ENCODE data around the gene WAC.
"Not testable (repeated sequence)": the region's sequence is repeated elsewhere in the genome, so short reads cannot be mapped to it uniquely, and the experiment has no call there.

Gene WAC

DNA sequence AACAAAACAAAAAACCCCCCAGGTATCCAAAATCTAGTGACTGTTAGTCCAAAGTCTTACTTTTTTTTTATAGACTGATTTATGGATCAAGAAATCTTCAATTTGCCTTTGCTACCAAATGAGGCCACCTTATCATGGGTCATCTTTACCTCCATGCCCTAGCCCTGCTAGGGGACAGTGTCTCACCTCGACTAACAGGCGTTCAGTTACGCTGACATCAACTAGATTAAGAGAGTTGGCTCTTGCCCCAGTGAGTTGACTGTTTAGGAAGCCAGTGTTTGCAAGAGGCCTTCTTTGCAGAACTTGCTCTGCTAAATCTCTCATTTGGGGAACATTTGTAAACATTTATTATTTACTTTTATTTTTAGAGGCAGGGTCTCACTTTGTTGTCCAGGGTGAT is 36.9 kb upstream of the WAC start:
- H3K4me3 ChIP-seq (ENCODE audit: low read depth, low read length): no peak overlapping the region

DNA sequence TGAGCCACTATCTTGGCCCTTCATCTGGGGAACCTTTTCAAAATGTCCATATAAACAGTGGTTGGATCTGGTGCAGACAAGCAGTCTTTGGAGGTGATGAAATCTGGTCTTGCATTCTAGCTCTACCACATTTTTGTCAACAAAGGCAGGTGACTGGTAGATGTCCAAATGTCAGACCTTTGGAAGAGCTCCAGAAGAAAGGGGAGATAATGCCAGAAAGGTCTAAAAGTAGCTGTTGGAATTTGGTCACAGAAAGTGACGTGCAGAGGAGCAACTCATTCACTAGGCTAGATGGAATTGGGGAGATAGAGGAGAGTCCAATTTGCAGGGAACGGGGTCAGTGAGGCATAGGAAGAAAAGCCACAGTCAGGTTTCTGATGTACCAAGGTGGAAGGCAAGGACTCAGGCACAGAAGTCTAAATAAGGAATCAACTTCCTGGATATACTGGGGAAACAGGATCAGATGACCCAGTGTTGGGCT is 36.4 kb upstream of the WAC start:
- TF ChIP-seq CTCF (IDR thresholded peaks at IDR 0.05; ENCODE audit: borderline replicate concordance, insufficient read depth, low read depth, low read length): no peak
- H3K4me3 ChIP-seq (ENCODE audit: low read depth, low read length): no peak overlapping the region

More for the DNA sequence above, 36.9 kb upstream of the WAC start:
- TF ChIP-seq CTCF (IDR thresholded peaks at IDR 0.05; ENCODE audit: borderline replicate concordance, insufficient read depth, low read depth, low read length): no peak

DNA sequence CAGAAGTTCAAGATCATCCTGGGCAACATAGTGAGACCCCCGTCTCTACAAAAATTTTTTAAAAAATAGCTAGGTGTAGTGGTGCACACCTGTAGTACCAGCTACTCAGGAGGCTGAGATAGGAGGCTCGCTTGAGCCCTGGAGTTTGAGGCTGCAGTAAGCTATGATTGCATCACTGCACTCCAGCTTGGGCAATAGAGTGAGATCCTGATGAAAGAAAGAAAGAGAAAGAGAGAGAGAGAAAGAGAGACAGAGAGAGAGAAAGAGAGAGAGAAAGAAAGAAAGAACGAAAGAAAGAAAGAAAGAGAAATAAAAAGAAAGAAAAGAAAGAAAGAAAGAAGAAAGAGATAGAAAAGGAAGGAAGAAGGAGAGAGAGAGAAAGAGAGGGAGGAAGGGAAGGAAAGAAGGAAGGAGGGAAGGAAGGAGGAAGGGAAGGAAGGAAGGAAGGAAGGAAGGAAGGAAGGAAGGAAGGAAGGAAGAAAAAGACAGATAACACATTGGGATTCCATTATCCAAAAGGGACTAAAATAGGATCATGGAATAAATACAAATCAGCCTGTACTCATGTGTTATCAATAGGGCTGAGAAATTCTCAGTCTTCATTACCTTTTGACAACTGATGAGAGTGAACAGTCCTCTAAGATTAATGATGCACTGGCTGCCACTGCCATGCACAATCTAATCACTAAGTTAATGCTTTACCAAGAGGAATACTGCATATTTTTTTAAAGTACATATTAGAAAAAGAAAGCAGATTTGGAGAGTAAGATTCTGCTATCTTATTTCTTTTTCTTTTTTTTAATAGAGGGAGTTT is 35.4 kb upstream of the WAC start:
- no peak overlapping the region for H3K4me3 ChIP-seq (ENCODE audit: low read depth, low read length)
- TF ChIP-seq CTCF (IDR thresholded peaks at IDR 0.05; ENCODE audit: borderline replicate concordance, insufficient read depth, low read depth, low read length): no peak

- H3K4me3 ChIP-seq (ENCODE audit: low read depth, low read length): not testable (repeated sequence)
Observed at GRCh38 chr10:28500203-28500602, 32.7 kb upstream of the WAC start.

- TF ChIP-seq CTCF (IDR thresholded peaks at IDR 0.05; ENCODE audit: borderline replicate concordance, insufficient read depth, low read depth, low read length): no peak
Observed at GRCh38 chr10:28503114-28503513, 29.8 kb upstream of the WAC start.

DNA sequence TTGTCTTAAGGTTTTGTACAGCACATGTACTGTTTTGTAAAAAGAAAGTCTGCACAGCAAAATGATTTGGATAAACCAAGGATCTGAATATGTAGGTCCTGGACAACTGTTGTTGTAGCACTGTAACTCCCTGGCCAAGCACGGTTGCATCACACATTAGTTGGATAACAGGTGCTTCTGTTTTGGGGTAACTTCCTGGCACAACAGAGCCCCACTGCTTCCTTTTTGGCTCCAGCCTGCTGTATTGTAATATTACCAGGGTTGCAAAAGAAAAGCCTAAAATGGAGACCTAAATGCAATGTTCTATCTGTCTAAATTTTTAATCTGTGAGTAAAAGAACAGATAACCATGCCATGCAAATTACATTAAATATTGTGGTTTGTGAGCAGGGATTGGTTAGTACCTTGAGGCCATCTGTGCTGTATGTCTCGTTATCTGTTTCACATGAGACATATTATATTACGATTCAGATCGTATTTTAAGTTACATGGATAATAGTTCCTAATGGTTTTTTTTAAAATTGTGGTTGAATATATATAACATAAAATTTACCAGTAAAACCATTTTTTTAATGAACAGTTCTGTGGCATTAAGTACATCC is 27.5 kb upstream of the WAC start:
- no peak for TF ChIP-seq CTCF (IDR thresholded peaks at IDR 0.05; ENCODE audit: borderline replicate concordance, insufficient read depth, low read depth, low read length)
- H3K4me3 ChIP-seq (ENCODE audit: low read depth, low read length): no peak overlapping the region

More at GRCh38 chr10:28503114-28503513, 29.8 kb upstream of the WAC start:
- no peak overlapping the region for H3K4me3 ChIP-seq (ENCODE audit: low read depth, low read length)

- TF ChIP-seq CTCF (IDR thresholded peaks at IDR 0.05; ENCODE audit: borderline replicate concordance, insufficient read depth, low read depth, low read length): no peak
- H3K4me3 ChIP-seq (ENCODE audit: low read depth, low read length): no peak overlapping the region
Observed at GRCh38 chr10:28508304-28508925, 24.5 kb upstream of the WAC start.
